ENCODE data around the gene TRIM52.
"Not testable (repeated sequence)": the region's sequence is repeated elsewhere in the genome, so short reads cannot be mapped to it uniquely, and the experiment has no call there.

TRIM52 gene

GRCh38 chr5:181260720-181261319, at the start of gene TRIM52:
TSS of gene TRIM52 (minus strand) at chr5:181261143. CDS start at chr5:181260813, 330 bp downstream.
- DNase-seq: peak; percentile 91

- DNase-seq: not testable (repeated sequence)
Observed at GRCh38 chr5:181287331-181287730, 26.4 kb upstream of the TRIM52 start.

- DNase-seq: not testable (repeated sequence)
Observed at GRCh38 chr5:181285962-181286705, 25.2 kb upstream of the TRIM52 start.

GRCh38 chr5:181283841-181284755, 23.2 kb upstream of the TRIM52 start:
- not testable (repeated sequence) for DNase-seq

- no peak for DNase-seq
Observed at GRCh38 chr5:181283347-181283746, 22.4 kb upstream of the TRIM52 start.

- no peak for DNase-seq
Observed at GRCh38 chr5:181282874-181283273, 21.9 kb upstream of the TRIM52 start.

- not testable (repeated sequence) for DNase-seq
Observed at GRCh38 chr5:181282415-181282814, 21.5 kb upstream of the TRIM52 start.

GRCh38 chr5:181281984-181282316, 21.0 kb upstream of the TRIM52 start:
- DNase-seq: no peak

GRCh38 chr5:181281077-181281983, 20.4 kb upstream of the TRIM52 start:
- no peak for DNase-seq

GRCh38 chr5:181280251-181280762, 19.4 kb upstream of the TRIM52 start:
- no peak for DNase-seq

- DNase-seq: not testable (repeated sequence)
Observed at GRCh38 chr5:181273433-181273744, 12.4 kb upstream of the TRIM52 start.

- DNase-seq: no peak
Observed at GRCh38 chr5:181271081-181271480, 10.1 kb upstream of the TRIM52 start.

- DNase-seq: not testable (repeated sequence)
Observed at GRCh38 chr5:181267907-181268306, 7.0 kb upstream of the TRIM52 start.

GRCh38 chr5:181267291-181267904, 6.5 kb upstream of the TRIM52 start:
- DNase-seq: not testable (repeated sequence)

- DNase-seq: no peak
Observed at GRCh38 chr5:181265092-181265671, 4.2 kb upstream of the TRIM52 start.

GRCh38 chr5:181263633-181264032, 2.7 kb upstream of the TRIM52 start:
- DNase-seq: no peak

- DNase-seq: peak; percentile 74
Observed at GRCh38 chr5:181261320-181262049, 542 bp upstream of the TRIM52 start.

- DNase-seq: no peak
Observed at GRCh38 chr5:181259974-181260719, 796 bp downstream of the TRIM52 start.

GRCh38 chr5:181259283-181259682, 1.7 kb downstream of the TRIM52 start:
- DNase-seq: no peak

- DNase-seq: no peak
Observed at GRCh38 chr5:181258576-181258975, 2.4 kb downstream of the TRIM52 start.

Measured in EL (cell line).